WTC11 (cell line): ENCODE results near the gene MIR17HG. TPM values are rescaled to one million over a fixed set of nuclear protein-coding genes. Genes with fewer than 3 reads are reported as not detected.
"Not testable (repeated sequence)": the region's sequence is repeated elsewhere in the genome, so short reads cannot be mapped to it uniquely, and the experiment has no call there.

Experiments
- ATAC-seq: fragments of 200-7000 bp; cut with Tn5 transposase; 2 replicates; pipeline ENCODE4 v1.10.0; 2021; ENCODE audit warnings: mild to moderate bottlenecking, moderate library complexity
- CTCF ChIA-PET: fragments of 300-600 bp; sonication (Branson Sonifier 250); formaldehyde crosslinking; loops from one replicate; lab custom pipeline; 2021; ENCODE audit warnings: antibody characterized with exemption; lab: Charles Lee
- POLR2A ChIA-PET: fragments of 350-600 bp; sonication (Branson Sonifier 250); formaldehyde crosslinking; loops from one replicate; lab custom pipeline; 2021; ENCODE audit warnings: antibody characterized with exemption; lab: Charles Lee
- DNase-seq: peaks from one replicate; pipeline ENCODE4 v3.0.0; 2021; ENCODE audit warnings: low spot score
- H3K27ac Mint-ChIP-seq: 2 replicates; pipeline ENCODE4 v1.8.0; 2021; ENCODE audit warnings: mixed read lengths
- H3K27me3 Mint-ChIP-seq: 2 replicates; pipeline ENCODE4 v1.8.0; 2021; ENCODE audit warnings: low read depth, mild to moderate bottlenecking, moderate library complexity, mixed read lengths
- H3K36me3 Mint-ChIP-seq: 2 replicates; pipeline ENCODE4 v1.8.0; 2021; ENCODE audit warnings: mixed read lengths
- H3K4me1 Mint-ChIP-seq: 2 replicates; pipeline ENCODE4 v1.8.0; 2022; ENCODE audit warnings: mixed read lengths
- H3K4me3 Mint-ChIP-seq: 2 replicates; pipeline ENCODE4 v1.8.0; 2021; ENCODE audit warnings: mild to moderate bottlenecking, moderate library complexity, mixed read lengths
- H3K9me3 Mint-ChIP-seq: 2 replicates; pipeline ENCODE4 v1.8.0; 2021; ENCODE audit warnings: mixed read lengths
- CBFB ChIP-seq: sonication (generic); formaldehyde crosslinking; IDR thresholded peaks from 2 replicates; pipeline ENCODE4 v1.8.1; 2022; ENCODE audit warnings: mild to moderate bottlenecking, low read depth, missing genetic modification reagents
- CREB1 ChIP-seq: sonication (generic); formaldehyde crosslinking; IDR thresholded peaks from 2 replicates; pipeline ENCODE4 v1.8.0; 2023; ENCODE audit warnings: mild to moderate bottlenecking, missing genetic modification reagents
- E2F5 ChIP-seq: sonication (generic); formaldehyde crosslinking; IDR thresholded peaks from 2 replicates; pipeline ENCODE4 v1.8.1; 2022; ENCODE audit warnings: mild to moderate bottlenecking, moderate library complexity, missing genetic modification reagents
- ELF4 ChIP-seq: sonication (generic); formaldehyde crosslinking; IDR thresholded peaks from 2 replicates; pipeline ENCODE4 v1.8.1; 2022; ENCODE audit warnings: low read depth, mild to moderate bottlenecking, moderate library complexity, missing genetic modification reagents
- GTF2I ChIP-seq: fragments of 250-450 bp; sonication (Bioruptor Pico); conservative IDR thresholded peaks from 2 replicates; pipeline ENCODE4 v1.4.0; 2021; ENCODE audit warnings: mild to moderate bottlenecking
- JAZF1 ChIP-seq: fragments of 250-450 bp; sonication (Bioruptor Pico); IDR thresholded peaks from 2 replicates; pipeline ENCODE4 v1.9.0; 2021; ENCODE audit warnings: moderate library complexity, mild to moderate bottlenecking, inconsistent platforms
- MLX ChIP-seq: sonication (generic); formaldehyde crosslinking; IDR thresholded peaks from 2 replicates; pipeline ENCODE4 v1.8.1; 2023; ENCODE audit warnings: mild to moderate bottlenecking, missing genetic modification reagents, moderate library complexity
- PRDM15 ChIP-seq: sonication (generic); formaldehyde crosslinking; IDR thresholded peaks from 2 replicates; pipeline ENCODE4 v1.8.0; 2022; ENCODE audit warnings: missing genetic modification reagents
- PRRX2 ChIP-seq: fragments of 250-450 bp; sonication (Bioruptor Pico); IDR thresholded peaks from 2 replicates; pipeline ENCODE4 v1.8.0; 2021; ENCODE audit warnings: mild to moderate bottlenecking
- RELA ChIP-seq: sonication (generic); formaldehyde crosslinking; IDR thresholded peaks from 2 replicates; pipeline ENCODE4 v1.8.1; 2022; ENCODE audit warnings: missing genetic modification reagents, mild to moderate bottlenecking, borderline replicate concordance
- RORB ChIP-seq: fragments of 250-450 bp; sonication (Bioruptor Pico); IDR thresholded peaks from 2 replicates; pipeline ENCODE4 v1.9.0; 2021; ENCODE audit warnings: mild to moderate bottlenecking
- SOX15 ChIP-seq: fragments of 250-450 bp; sonication (Bioruptor Pico); IDR thresholded peaks from 2 replicates; pipeline ENCODE4 v1.9.0; 2021; ENCODE audit warnings: mild to moderate bottlenecking
- ZNF671 ChIP-seq: fragments of 250-450 bp; sonication (Bioruptor Pico); IDR thresholded peaks from 2 replicates; pipeline ENCODE4 v1.8.0; 2021; ENCODE audit warnings: mild to moderate bottlenecking
- total RNA-seq: library from RNA; stranded (reverse); gene quantifications from 3 replicates; pipeline ENCODE4 v1.2.3, GENCODE V29; 2021
- TF ChIP-seq, protein P1 (sequence below): sonication (generic); formaldehyde crosslinking; IDR thresholded peaks from 2 replicates; pipeline ENCODE4 v1.8.0; 2022; ENCODE audit warnings: mild to moderate bottlenecking, missing genetic modification reagents
- TF ChIP-seq, protein P2 (sequence below): fragments of 250-450 bp; sonication (Bioruptor Pico); IDR thresholded peaks from 2 replicates; pipeline ENCODE4 v1.8.0; 2021; ENCODE audit warnings: mild to moderate bottlenecking
- TF ChIP-seq, protein P3 (sequence below): sonication (generic); formaldehyde crosslinking; IDR thresholded peaks from 2 replicates; pipeline ENCODE4 v1.8.0; 2022; ENCODE audit warnings: mild to moderate bottlenecking, missing genetic modification reagents
- TF ChIP-seq, protein P4 (sequence below): sonication (generic); formaldehyde crosslinking; IDR thresholded peaks from 2 replicates; pipeline ENCODE4 v1.8.1; 2022; ENCODE audit warnings: low read depth, mild to moderate bottlenecking, moderate library complexity, missing genetic modification reagents, borderline replicate concordance

The MIR17HG gene
- total RNA-seq, 1 experiment from 2014 or later: 37.1 TPM

DNA sequence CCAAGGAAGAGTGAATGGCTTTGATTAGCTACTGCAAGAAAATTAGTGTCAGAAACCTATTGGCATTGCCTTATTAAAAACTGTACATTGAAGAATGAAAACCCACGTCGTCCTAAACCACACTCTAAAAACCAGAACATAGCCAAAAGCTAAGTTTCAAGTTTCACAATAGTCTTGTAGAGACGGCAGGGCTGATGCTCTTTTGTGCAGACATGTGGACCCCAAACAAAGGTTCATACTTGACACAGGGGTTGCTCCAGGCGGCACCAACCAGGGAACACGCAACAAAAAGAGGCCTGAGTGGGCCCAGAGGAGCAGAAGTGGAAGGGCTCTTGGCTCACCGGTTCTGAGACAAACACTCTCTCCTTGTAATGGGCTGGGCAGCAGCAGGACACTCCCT lies 28.6 kb upstream of the MIR17HG start:
- no peak for DNase-seq
- no peak for TF ChIP-seq ZNF671
- TF ChIP-seq E2F5 (CRISPR knock-in tag): no peak
- TF ChIP-seq JAZF1: no peak
- no peak for TF ChIP-seq PRRX2
- TF ChIP-seq, protein P1, sequence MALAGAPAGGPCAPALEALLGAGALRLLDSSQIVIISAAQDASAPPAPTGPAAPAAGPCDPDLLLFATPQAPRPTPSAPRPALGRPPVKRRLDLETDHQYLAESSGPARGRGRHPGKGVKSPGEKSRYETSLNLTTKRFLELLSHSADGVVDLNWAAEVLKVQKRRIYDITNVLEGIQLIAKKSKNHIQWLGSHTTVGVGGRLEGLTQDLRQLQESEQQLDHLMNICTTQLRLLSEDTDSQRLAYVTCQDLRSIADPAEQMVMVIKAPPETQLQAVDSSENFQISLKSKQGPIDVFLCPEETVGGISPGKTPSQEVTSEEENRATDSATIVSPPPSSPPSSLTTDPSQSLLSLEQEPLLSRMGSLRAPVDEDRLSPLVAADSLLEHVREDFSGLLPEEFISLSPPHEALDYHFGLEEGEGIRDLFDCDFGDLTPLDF (CRISPR knock-in tag): no peak
- no peak for TF ChIP-seq ELF4 (CRISPR knock-in tag)
- TF ChIP-seq, all 79 proteins: peak for 0
- Mint-ChIP-seq H3K36me3 (no peaks in the 10 kb centered on the region), H3K9me3 (no peaks in the 10 kb centered on the region), H3K27me3 (no peaks in the 10 kb centered on the region), H3K4me1 (no peaks in the 10 kb centered on the region), H3K4me3 (no peak overlapping the region), H3K27ac (no peak overlapping the region)
- POLR2A ChIA-PET: no interaction called here
- CTCF ChIA-PET: interaction anchor here (0.6 to 0.8 kb wide), 2 partner anchors 11 to 36 kb away, joined by 3 read pairs; no protein-coding TSS in a partner anchor
- ATAC-seq: peak; percentile 38; the same call in 1 of the 2 replicates

- Mint-ChIP-seq H3K9me3 (no peaks in the 10 kb centered on the region), H3K4me1 (no peaks in the 10 kb centered on the region), H3K4me3 (no peak overlapping the region), H3K27ac (no peak overlapping the region), H3K27me3 (no peaks in the 10 kb centered on the region), H3K36me3 (no peaks in the 10 kb centered on the region)
- DNase-seq (no peak), ATAC-seq (no peak)
- ChIA-PET CTCF (interaction anchor here (1.2 kb wide), 1 partner anchor 86 kb away, joined by 3 read pairs; no protein-coding TSS in a partner anchor), POLR2A (no interaction called here)
- TF ChIP-seq RORB (CRISPR knock-in tag) (no peak), SOX15 (no peak), CBFB (no peak), E2F5 (CRISPR knock-in tag) (no peak)
Observed at GRCh38 chr13:91319996-91320395, 27.5 kb upstream of the MIR17HG start.

GRCh38 chr13:91320990-91321389 lies 26.5 kb upstream of the MIR17HG start:
- CTCF ChIA-PET: interaction anchor here (1.2 kb wide), 1 partner anchor 85 kb away, joined by 3 read pairs; no protein-coding TSS in a partner anchor

GRCh38 chr13:91323349-91323748 lies 24.1 kb upstream of the MIR17HG start:
- ChIA-PET POLR2A (interaction anchor here (0.6 kb wide), 1 partner anchor 29 kb away, joined by 10 read pairs; no protein-coding TSS in a partner anchor), CTCF (no interaction called here)
- Mint-ChIP-seq H3K36me3 (no peaks in the 10 kb centered on the region), H3K9me3 (no peaks in the 10 kb centered on the region), H3K27ac (no peak overlapping the region), H3K4me1 (no peaks in the 10 kb centered on the region), H3K27me3 (no peaks in the 10 kb centered on the region), H3K4me3 (no peak overlapping the region)
- ATAC-seq (no peak), DNase-seq (no peak)
- no peak for TF ChIP-seq PRDM15 (CRISPR knock-in tag)
- TF ChIP-seq MLX (CRISPR knock-in tag): no peak
- TF ChIP-seq, protein P2, sequence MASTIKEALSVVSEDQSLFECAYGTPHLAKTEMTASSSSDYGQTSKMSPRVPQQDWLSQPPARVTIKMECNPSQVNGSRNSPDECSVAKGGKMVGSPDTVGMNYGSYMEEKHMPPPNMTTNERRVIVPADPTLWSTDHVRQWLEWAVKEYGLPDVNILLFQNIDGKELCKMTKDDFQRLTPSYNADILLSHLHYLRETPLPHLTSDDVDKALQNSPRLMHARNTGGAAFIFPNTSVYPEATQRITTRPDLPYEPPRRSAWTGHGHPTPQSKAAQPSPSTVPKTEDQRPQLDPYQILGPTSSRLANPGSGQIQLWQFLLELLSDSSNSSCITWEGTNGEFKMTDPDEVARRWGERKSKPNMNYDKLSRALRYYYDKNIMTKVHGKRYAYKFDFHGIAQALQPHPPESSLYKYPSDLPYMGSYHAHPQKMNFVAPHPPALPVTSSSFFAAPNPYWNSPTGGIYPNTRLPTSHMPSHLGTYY: no peak
- no peak for TF ChIP-seq CREB1 (CRISPR knock-in tag)
- TF ChIP-seq, protein P3, sequence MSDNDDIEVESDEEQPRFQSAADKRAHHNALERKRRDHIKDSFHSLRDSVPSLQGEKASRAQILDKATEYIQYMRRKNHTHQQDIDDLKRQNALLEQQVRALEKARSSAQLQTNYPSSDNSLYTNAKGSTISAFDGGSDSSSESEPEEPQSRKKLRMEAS (CRISPR knock-in tag): no peak
- TF ChIP-seq, protein P4, sequence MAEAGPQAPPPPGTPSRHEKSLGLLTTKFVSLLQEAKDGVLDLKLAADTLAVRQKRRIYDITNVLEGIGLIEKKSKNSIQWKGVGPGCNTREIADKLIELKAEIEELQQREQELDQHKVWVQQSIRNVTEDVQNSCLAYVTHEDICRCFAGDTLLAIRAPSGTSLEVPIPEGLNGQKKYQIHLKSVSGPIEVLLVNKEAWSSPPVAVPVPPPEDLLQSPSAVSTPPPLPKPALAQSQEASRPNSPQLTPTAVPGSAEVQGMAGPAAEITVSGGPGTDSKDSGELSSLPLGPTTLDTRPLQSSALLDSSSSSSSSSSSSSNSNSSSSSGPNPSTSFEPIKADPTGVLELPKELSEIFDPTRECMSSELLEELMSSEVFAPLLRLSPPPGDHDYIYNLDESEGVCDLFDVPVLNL (CRISPR knock-in tag): no peak
- no peak for TF ChIP-seq RELA (CRISPR knock-in tag)
- no peak for TF ChIP-seq RORB (CRISPR knock-in tag)
- TF ChIP-seq GTF2I (CRISPR knock-in tag): no peak
- TF ChIP-seq PRRX2: no peak

More at GRCh38 chr13:91320990-91321389, 26.5 kb upstream of the MIR17HG start:
- H3K9me3 Mint-ChIP-seq, ATAC-seq, H3K36me3 Mint-ChIP-seq, H3K4me1 Mint-ChIP-seq, H3K27me3 Mint-ChIP-seq, DNase-seq, H3K27ac Mint-ChIP-seq, H3K4me3 Mint-ChIP-seq, POLR2A ChIA-PET: not testable (repeated sequence)
